Muscle layer of duodenum (tissue), 2 donors: ENCODE results near the gene PPP2R2C.

ENCODE experiments used
- H3K27ac ChIP-seq: one replicate; pipeline ENCODE4 v1.7.0; 2013; ENCODE audit warnings: mild to moderate bottlenecking, low read length
- H3K27me3 ChIP-seq: one replicate; pipeline ENCODE4 v1.7.0; 2013; ENCODE audit warnings: low read depth, mild to moderate bottlenecking, control low read depth, low read length
- H3K36me3 ChIP-seq, 2 donors: one replicate each; pipeline ENCODE4 v1.7.0; 2013; ENCODE audit warnings: low read length in 2 of 2, control low read depth in 1 of 2, mild to moderate bottlenecking in 1 of 2; ENCODE audit not compliant: insufficient read depth in 2 of 2, control insufficient read depth in 1 of 2
- H3K4me1 ChIP-seq, 2 donors: one replicate each; pipeline ENCODE4 v1.7.0; 2013; ENCODE audit warnings: low read length in 2 of 2, mild to moderate bottlenecking in 2 of 2, control low read depth in 1 of 2, moderate library complexity in 1 of 2; ENCODE audit not compliant: insufficient read depth in 2 of 2, control insufficient read depth in 1 of 2
- H3K4me3 ChIP-seq, 2 donors: one replicate each; pipeline ENCODE4 v1.7.0; 2013; ENCODE audit warnings: low read length in 2 of 2, low read depth in 1 of 2, mild to moderate bottlenecking in 1 of 2
- H3K9me3 ChIP-seq, 2 donors: one replicate each; pipeline ENCODE4 v1.7.0; 2013; ENCODE audit warnings: low read length in 2 of 2, control low read depth in 1 of 2, mild to moderate bottlenecking in 1 of 2; ENCODE audit not compliant: control insufficient read depth in 1 of 2
- donor health status: healthy.

PPP2R2C gene

GRCh38 chr4:6299875-6300274 lies 172.5 kb downstream of the PPP2R2C start:
- Histone ChIP-seq H3K27me3 (no peaks in the 10 kb centered on the region), H3K36me3 (peaks cover 9 to 88% of the 10 kb centered on the region in 2 donors), H3K27ac (no peak overlapping the region), H3K9me3 (no peaks in the 10 kb centered on the region), H3K4me3 (no peak overlapping the region), H3K4me1 (no peaks in the 10 kb centered on the region)

- no peaks in the 10 kb centered on the region for H3K4me1 ChIP-seq
- H3K4me3 ChIP-seq: no peak overlapping the region
- no peaks in the 10 kb centered on the region for H3K9me3 ChIP-seq
- no peaks in the 10 kb centered on the region for H3K27me3 ChIP-seq
- H3K36me3 ChIP-seq: peaks cover 9 to 90% of the 10 kb centered on the region in 2 donors
- H3K27ac ChIP-seq: no peak overlapping the region
These were observed 173.6 kb downstream of the PPP2R2C start for GRCh38 chr4:6298852-6299251.

- H3K27me3 ChIP-seq: no peaks in the 10 kb centered on the region
- no peaks in the 10 kb centered on the region for H3K4me1 ChIP-seq
- peaks cover 9 to 89% of the 10 kb centered on the region in 2 donors for H3K36me3 ChIP-seq
- H3K27ac ChIP-seq: no peak overlapping the region
- H3K9me3 ChIP-seq: no peaks in the 10 kb centered on the region
- H3K4me3 ChIP-seq: no peak overlapping the region
These were observed 174.4 kb downstream of the PPP2R2C start for GRCh38 chr4:6298035-6298434.

- H3K4me3 ChIP-seq: no peak overlapping the region
- H3K36me3 ChIP-seq: peaks cover 9 to 89% of the 10 kb centered on the region in 2 donors
- no peaks in the 10 kb centered on the region for H3K4me1 ChIP-seq
- H3K27ac ChIP-seq: no peak overlapping the region
- no peaks in the 10 kb centered on the region for H3K9me3 ChIP-seq
- no peaks in the 10 kb centered on the region for H3K27me3 ChIP-seq
These were observed 175.1 kb downstream of the PPP2R2C start for GRCh38 chr4:6297266-6297815.

- no peaks in the 10 kb centered on the region for H3K4me1 ChIP-seq
- no peak overlapping the region for H3K4me3 ChIP-seq
- H3K27ac ChIP-seq: no peak overlapping the region
- H3K36me3 ChIP-seq: peaks cover 15 to 89% of the 10 kb centered on the region in 2 donors
- H3K9me3 ChIP-seq: no peaks in the 10 kb centered on the region
- H3K27me3 ChIP-seq: no peaks in the 10 kb centered on the region
These were observed 176.4 kb downstream of the PPP2R2C start for GRCh38 chr4:6296026-6296425.

GRCh38 chr4:6295495-6295894 lies 176.9 kb downstream of the PPP2R2C start:
- Histone ChIP-seq H3K27me3 (no peaks in the 10 kb centered on the region), H3K9me3 (no peaks in the 10 kb centered on the region), H3K4me1 (no peaks in the 10 kb centered on the region), H3K36me3 (peaks cover 16 to 89% of the 10 kb centered on the region in 2 donors), H3K4me3 (no peak overlapping the region), H3K27ac (no peak overlapping the region)

- no peaks in the 10 kb centered on the region for H3K9me3 ChIP-seq
- peaks cover 16 to 85% of the 10 kb centered on the region in 2 donors for H3K36me3 ChIP-seq
These were observed 177.6 kb downstream of the PPP2R2C start for GRCh38 chr4:6294705-6295421.

GRCh38 chr4:6293661-6294060 lies 178.8 kb downstream of the PPP2R2C start:
- no peaks in the 10 kb centered on the region for H3K27me3 ChIP-seq
- H3K4me1 ChIP-seq: no peaks in the 10 kb centered on the region
- no peaks in the 10 kb centered on the region for H3K9me3 ChIP-seq
- H3K4me3 ChIP-seq: no peak overlapping the region
- H3K36me3 ChIP-seq: peaks cover 22 to 89% of the 10 kb centered on the region in 2 donors
- H3K27ac ChIP-seq: no peak overlapping the region

More at GRCh38 chr4:6294705-6295421, 177.6 kb downstream of the PPP2R2C start:
- Histone ChIP-seq H3K27ac (no peak overlapping the region), H3K27me3 (no peaks in the 10 kb centered on the region), H3K4me3 (no peak overlapping the region), H3K4me1 (no peaks in the 10 kb centered on the region)

GRCh38 chr4:6293097-6293445 lies 179.3 kb downstream of the PPP2R2C start:
- no peak overlapping the region for H3K4me3 ChIP-seq
- H3K27ac ChIP-seq: no peak overlapping the region
- no peaks in the 10 kb centered on the region for H3K9me3 ChIP-seq
- peaks cover 22 to 90% of the 10 kb centered on the region in 2 donors for H3K36me3 ChIP-seq
- H3K27me3 ChIP-seq: no peaks in the 10 kb centered on the region
- no peaks in the 10 kb centered on the region for H3K4me1 ChIP-seq

- no peak overlapping the region for H3K27ac ChIP-seq
- H3K4me3 ChIP-seq: no peak overlapping the region
- peaks cover 23 to 89% of the 10 kb centered on the region in 2 donors for H3K36me3 ChIP-seq
- H3K27me3 ChIP-seq: no peaks in the 10 kb centered on the region
- H3K9me3 ChIP-seq: no peaks in the 10 kb centered on the region
- no peaks in the 10 kb centered on the region for H3K4me1 ChIP-seq
These were observed 179.9 kb downstream of the PPP2R2C start for GRCh38 chr4:6292376-6293096.

- no peaks in the 10 kb centered on the region for H3K4me1 ChIP-seq
- H3K27me3 ChIP-seq: no peaks in the 10 kb centered on the region
- H3K36me3 ChIP-seq: peaks cover 27 to 89% of the 10 kb centered on the region in 2 donors
- H3K27ac ChIP-seq: no peak overlapping the region
- no peaks in the 10 kb centered on the region for H3K9me3 ChIP-seq
- H3K4me3 ChIP-seq: no peak overlapping the region
These were observed 180.6 kb downstream of the PPP2R2C start for GRCh38 chr4:6291784-6292297.
